Activated B cell treated with CpG ODN at 0.5 μM for 24 hours (primary cell): Measurements from ENCODE around the gene PA2G4. TPM values are rescaled to one million over a fixed set of nuclear protein-coding genes. Genes with fewer than 3 reads are reported as not detected.

Experiments used
- ATAC-seq: fragments of 200-7000 bp; cut with Tn5 transposase; one replicate; pipeline ENCODE4 v1.10.0; 2021; ENCODE audit warnings: low read depth, mild to moderate bottlenecking, moderate library complexity
- CTCF ChIA-PET: fragments of 350-600 bp; sonication (Branson Sonifier 250); formaldehyde crosslinking; loops from one replicate; lab custom pipeline; 2021; ENCODE audit warnings: antibody characterized with exemption; lab: Charles Lee
- POLR2A ChIA-PET: fragments of 350-600 bp; sonication (Branson Sonifier 250); formaldehyde crosslinking; loops from one replicate; lab custom pipeline; 2021; ENCODE audit warnings: antibody characterized with exemption; lab: Charles Lee
- DNase-seq: peaks from one replicate; pipeline ENCODE4 v3.0.0; 2022
- H3K27ac Mint-ChIP-seq: one replicate; pipeline ENCODE4 v1.8.0; 2020; ENCODE audit warnings: mixed read lengths
- H3K27me3 Mint-ChIP-seq: one replicate; pipeline ENCODE4 v1.8.0; 2021; ENCODE audit warnings: mixed read lengths
- H3K36me3 Mint-ChIP-seq: one replicate; pipeline ENCODE4 v1.8.0; 2021; ENCODE audit warnings: low read depth, mixed read lengths
- H3K4me1 Mint-ChIP-seq: one replicate; pipeline ENCODE4 v1.8.0; 2021; ENCODE audit warnings: mixed read lengths
- H3K4me3 Mint-ChIP-seq: one replicate; pipeline ENCODE4 v1.8.0; 2020; ENCODE audit warnings: mild to moderate bottlenecking, mixed read lengths
- H3K9me3 Mint-ChIP-seq: one replicate; pipeline ENCODE4 v1.8.0; 2020; ENCODE audit warnings: mixed read lengths
- CTCF ChIP-seq: fragments of 200-600 bp; IDR thresholded peaks from one replicate; pipeline ENCODE4 v1.8.0; 2022; ENCODE audit warnings: antibody characterized with exemption, mild to moderate bottlenecking
- intact Hi-C: fragments of 100-400 bp; cut with micrococcal nuclease; formaldehyde crosslinking; loops from one replicate; pipeline ENCODE4 v1.15.1; 2024
- total RNA-seq: library from RNA; stranded (reverse); gene quantifications from 2 replicates; pipeline ENCODE4 v1.2.3, GENCODE V29; 2022

Gene PA2G4
- total RNA-seq, 1 donor from 2014 or later, result 137 TPM

DNA sequence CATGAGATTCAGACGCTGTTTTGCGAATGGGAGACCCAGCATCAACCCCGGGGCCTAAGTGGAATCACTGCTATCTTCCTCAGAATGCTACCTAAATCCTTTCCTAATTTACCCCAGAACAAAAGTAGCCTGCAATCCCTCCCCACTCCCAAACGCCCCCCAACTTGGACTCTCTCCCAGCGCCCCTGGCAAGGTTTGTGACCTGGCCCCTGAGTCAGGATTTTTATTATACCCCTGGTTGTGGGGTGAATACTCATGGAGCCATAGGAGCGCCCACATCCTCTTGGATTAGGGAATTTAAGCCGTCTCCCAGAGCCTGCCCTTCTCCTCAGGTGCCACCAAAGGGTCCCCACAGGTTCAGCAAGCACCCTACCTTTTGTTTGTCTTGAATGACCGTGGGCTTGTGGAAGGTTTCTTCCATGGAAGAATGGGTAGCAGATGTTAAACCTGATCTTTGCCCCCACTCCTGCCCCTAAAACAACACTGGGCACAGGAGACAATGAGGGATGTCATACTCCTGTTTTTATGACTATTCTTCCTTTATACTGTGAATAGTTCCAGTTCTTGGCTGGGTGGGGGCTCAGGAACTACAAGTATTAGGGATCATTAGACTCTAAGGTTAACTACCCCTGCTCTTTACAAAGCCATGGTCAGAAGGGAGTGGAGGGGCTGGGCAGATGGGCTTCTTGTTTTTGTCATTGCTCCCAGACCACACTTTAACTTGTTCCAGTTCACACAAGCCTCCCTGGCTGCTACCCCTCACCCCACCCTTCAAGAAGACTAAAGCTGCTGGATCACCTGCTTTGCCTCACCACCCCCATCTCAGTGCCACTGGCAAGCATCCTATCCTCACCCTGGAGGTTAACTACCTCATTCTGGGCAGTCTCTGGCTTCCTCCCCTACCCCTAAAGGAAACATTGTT, 48.7 kb downstream of the PA2G4 start:
- Mint-ChIP-seq H3K4me1 (peaks cover 44% of the 10 kb centered on the region), H3K9me3 (no peaks in the 10 kb centered on the region), H3K36me3 (peaks cover 18% of the 10 kb centered on the region), H3K27me3 (no peaks in the 10 kb centered on the region), H3K27ac (peak overlapping the region; percentile 99), H3K4me3 (peak overlapping the region; percentile 93)
- ChIA-PET CTCF (interaction anchor here (0.6 to 2.4 kb wide), 2 partner anchors 26 to 36 kb away, joined by 3 to 6 read pairs; partner anchors contain the start of gene SMARCC2), POLR2A (interaction anchor here (1.6 to 3.4 kb wide), 4 partner anchors 24 to 49 kb away, joined by 10 to 80 read pairs (median 31); partner anchors contain the start of genes ESYT1, PA2G4, RPL41 and SMARCC2)
- TF ChIP-seq CTCF, result no peak
- ATAC-seq (no peak), DNase-seq (no peak)
- intact Hi-C loops, result loop anchor here (1.0 kb wide), 5 partner anchors 25 to 207 kb away; partner anchors contain the start of genes ESYT1, NABP2, PA2G4 and STAT2

GRCh38 chr12:56153678-56154065, 49.3 kb downstream of the PA2G4 start:
- Mint-ChIP-seq H3K4me1 (peaks cover 46% of the 10 kb centered on the region), H3K4me3 (peak overlapping the region; percentile 35), H3K36me3 (peaks cover 25% of the 10 kb centered on the region), H3K9me3 (no peaks in the 10 kb centered on the region), H3K27ac (no peak overlapping the region), H3K27me3 (no peaks in the 10 kb centered on the region)
- intact Hi-C loops, result no loop called here
- POLR2A ChIA-PET, result interaction anchor here (1.1 kb wide), 1 partner anchor 34 kb away, joined by 5 read pairs; no protein-coding TSS in a partner anchor
- no peak for TF ChIP-seq CTCF
- CTCF ChIA-PET, result interaction anchor here (0.6 to 2.4 kb wide), 2 partner anchors 27 to 35 kb away, joined by 3 to 6 read pairs; partner anchors contain the start of gene SMARCC2
- no peak for ATAC-seq
- no peak for DNase-seq

DNA sequence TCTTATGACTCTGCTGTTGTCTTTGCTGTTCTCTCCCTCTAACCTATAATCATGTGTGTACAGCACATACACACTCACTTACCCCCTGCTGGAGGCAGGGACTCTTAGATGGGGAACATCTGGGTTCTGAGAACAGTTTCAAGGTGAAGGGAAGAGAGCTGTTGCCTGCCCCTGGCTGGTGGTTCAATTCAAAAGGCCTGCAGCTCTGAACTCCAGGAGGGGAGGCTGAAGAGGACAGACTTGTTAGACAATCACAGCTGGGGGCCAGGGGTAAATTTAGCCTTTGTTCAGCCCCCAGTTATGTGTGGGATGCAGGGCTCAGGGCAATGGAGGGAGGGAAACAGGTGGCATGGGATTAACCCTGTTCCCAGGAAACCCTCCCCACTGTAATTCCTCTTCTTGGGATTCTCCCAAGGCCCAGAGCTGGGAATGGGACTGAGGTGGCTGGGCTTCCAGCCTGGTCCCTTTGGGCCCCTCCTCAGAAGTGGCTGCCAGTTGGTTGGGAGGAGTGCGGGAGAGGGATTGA, 50.0 kb downstream of the PA2G4 start:
- peaks cover 51% of the 10 kb centered on the region for H3K4me1 Mint-ChIP-seq

DNA sequence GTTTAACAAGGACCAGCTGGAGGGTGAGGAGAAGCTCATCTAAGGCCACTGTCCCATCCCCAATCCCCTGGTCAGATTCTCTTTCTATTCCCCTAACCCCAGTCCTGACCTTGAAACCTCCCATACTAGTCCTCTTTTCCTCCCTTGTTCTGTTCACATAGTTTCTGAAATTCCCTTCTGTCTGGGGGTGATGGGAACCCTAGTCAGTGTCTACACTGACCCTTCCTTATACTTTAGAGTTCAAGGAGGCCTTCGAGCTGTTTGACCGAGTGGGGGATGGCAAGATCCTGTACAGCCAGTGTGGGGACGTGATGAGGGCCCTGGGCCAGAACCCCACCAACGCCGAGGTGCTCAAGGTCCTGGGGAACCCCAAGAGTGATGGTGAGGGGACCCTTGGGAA, 50.5 kb downstream of the PA2G4 start:
- Mint-ChIP-seq H3K9me3 (no peaks in the 10 kb centered on the region), H3K36me3 (peaks cover 36% of the 10 kb centered on the region), H3K27me3 (no peaks in the 10 kb centered on the region), H3K27ac (no peak overlapping the region), H3K4me3 (no peak overlapping the region), H3K4me1 (peaks cover 57% of the 10 kb centered on the region)
- no peak for TF ChIP-seq CTCF
- POLR2A ChIA-PET, result interaction anchor here (1.1 to 1.9 kb wide), 3 partner anchors 27 to 67 kb away, joined by 4 to 8 read pairs (median 5); partner anchors contain the start of genes ESYT1 and RNF41
- ATAC-seq, result no peak
- intact Hi-C loops, result no loop called here
- CTCF ChIA-PET, result interaction anchor here (0.6 to 2.4 kb wide), 4 partner anchors 15 to 35 kb away, joined by 3 to 6 read pairs (median 4); partner anchors contain the start of gene SMARCC2
- DNase-seq, result no peak

More for the DNA sequence above, 50.0 kb downstream of the PA2G4 start:
- POLR2A ChIA-PET, result interaction anchor here (1.1 to 1.9 kb wide), 3 partner anchors 26 to 67 kb away, joined by 4 to 8 read pairs (median 5); partner anchors contain the start of genes ESYT1 and RNF41
- no peak for DNase-seq
- no peak overlapping the region for H3K4me3 Mint-ChIP-seq
- CTCF ChIA-PET, result interaction anchor here (0.6 to 2.4 kb wide), 5 partner anchors 15 to 35 kb away, joined by 3 to 6 read pairs (median 4); partner anchors contain the start of gene SMARCC2
- H3K27ac Mint-ChIP-seq, result peak overlapping the region; percentile 35
- no peaks in the 10 kb centered on the region for H3K27me3 Mint-ChIP-seq
- intact Hi-C loops, result no loop called here
- H3K9me3 Mint-ChIP-seq, result no peaks in the 10 kb centered on the region
- peaks cover 31% of the 10 kb centered on the region for H3K36me3 Mint-ChIP-seq
- no peak for ATAC-seq
- no peak for TF ChIP-seq CTCF
